Ascending aorta (tissue), 2 donors: ENCODE data around the gene SUSD3. TPM values are rescaled to one million over a fixed set of nuclear protein-coding genes. Genes with fewer than 3 reads are reported as not detected.

Source experiments
- DNase-seq, 2 donors: peaks; one replicate each; pipeline ENCODE4 v3.0.0-alpha.2; 2019; ENCODE audit warnings: low spot score in 2 of 2
- H3K27ac ChIP-seq, 2 donors: fragments of 200-600 bp; sonication (generic); one replicate each; pipeline ENCODE4 v1.5.1; 2016 to 2017; ENCODE audit warnings: mild to moderate bottlenecking in 1 of 2
- H3K27me3 ChIP-seq: fragments of 200-600 bp; sonication (generic); one replicate; pipeline ENCODE4 v1.5.1; 2017
- H3K36me3 ChIP-seq, 2 donors: fragments of 200-600 bp; sonication (generic); one replicate each; pipeline ENCODE4 v1.5.1; 2016
- H3K4me1 ChIP-seq, 2 donors: fragments of 200-600 bp; sonication (generic); one replicate each; pipeline ENCODE4 v1.5.1; 2016 to 2017; ENCODE audit warnings: mild to moderate bottlenecking in 1 of 2
- H3K4me3 ChIP-seq, 2 donors: fragments of 200-600 bp; sonication (generic); one replicate each; pipeline ENCODE4 v1.5.1; 2016 to 2017; ENCODE audit warnings: mild to moderate bottlenecking in 1 of 2
- H3K9me3 ChIP-seq, 2 donors: fragments of 200-600 bp; sonication (generic); one replicate each; pipeline ENCODE4 v1.5.1; 2016
- CTCF ChIP-seq, 3 experiments: fragments of 200-600 bp in 2 of 3; fragments of 450-650 bp in 1 of 3; sonication (generic) in 2 of 3; IDR thresholded peaks; one replicate each; pipeline ENCODE4 v1.5.1; 2016 to 2019; ENCODE audit warnings: antibody characterized with exemption in 3 of 3, mild to moderate bottlenecking in 1 of 3, moderate library complexity in 1 of 3
- intact Hi-C: fragments of 100-400 bp; cut with DNase I; formaldehyde crosslinking; loops from one replicate; pipeline ENCODE4 v1.15.1; 2023
- total RNA-seq: library from RNA; depleted of rRNA; stranded (reverse); fragments of >200 nt; gene quantifications from one replicate; pipeline ENCODE4 v1.1.0, GENCODE V29; 2016

Gene SUSD3
- total RNA-seq, 1 donor from 2014 or later: not detected

DNA sequence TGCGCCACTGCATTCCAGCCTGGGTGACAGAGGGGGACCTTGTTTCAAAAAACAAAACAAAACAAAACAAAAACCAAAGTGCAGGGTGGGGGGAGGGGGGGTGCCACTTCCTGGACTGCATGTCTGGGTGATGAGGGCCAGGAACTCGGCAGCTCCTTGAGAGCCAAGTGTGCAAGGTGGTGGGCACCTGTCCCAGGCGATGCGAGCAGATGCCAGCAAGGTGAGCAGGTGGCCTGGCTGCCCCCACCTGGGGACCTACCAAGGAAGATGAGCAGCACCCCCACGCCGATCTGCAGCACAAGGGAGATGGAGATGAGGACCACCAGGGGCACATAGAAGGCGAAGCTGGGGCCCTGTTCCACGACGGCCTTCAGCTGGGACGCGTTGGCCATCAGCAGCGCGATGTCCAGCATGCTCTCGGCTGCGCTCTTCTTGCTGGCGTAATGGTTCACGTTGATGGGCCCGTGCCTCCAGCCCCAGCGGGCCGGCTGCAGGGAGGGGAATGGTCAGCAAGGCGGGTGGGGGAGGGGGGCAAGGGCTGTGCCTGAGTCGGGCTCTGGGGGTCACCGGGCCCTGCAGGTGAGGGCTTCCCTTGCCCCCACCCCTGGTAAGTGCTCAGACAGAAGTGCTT lies 67.8 kb downstream of the SUSD3 start:
- DNase-seq: peak in 1 of 2 donors; percentile 57
- H3K27me3 ChIP-seq: no peaks in the 10 kb centered on the region
- TF ChIP-seq CTCF (IDR thresholded peaks at IDR 0.05): no peak
- H3K36me3 ChIP-seq: peaks cover 45 to 47% of the 10 kb centered on the region in 2 donors
- peak overlapping the region; percentile 78 to 99 for H3K27ac ChIP-seq
- H3K9me3 ChIP-seq: no peaks in the 10 kb centered on the region
- intact Hi-C loops: loop anchor here (10.0 kb wide), 1 partner anchor 451 kb away; the partner anchor contains the start of gene IPPK
- H3K4me1 ChIP-seq: peaks cover 31 to 48% of the 10 kb centered on the region in 2 donors
- H3K4me3 ChIP-seq: peak overlapping the region in 1 of 2 donors; percentile 23

GRCh38 chr9:93126825-93127368 lies 68.4 kb downstream of the SUSD3 start:
- Histone ChIP-seq H3K4me3 (peak overlapping the region in 1 of 2 donors; percentile 23), H3K4me1 (peaks cover 38 to 54% of the 10 kb centered on the region in 2 donors), H3K27me3 (no peaks in the 10 kb centered on the region), H3K36me3 (peaks cover 39 to 41% of the 10 kb centered on the region in 2 donors), H3K9me3 (no peaks in the 10 kb centered on the region), H3K27ac (peak overlapping the region; percentile 78 to 99)
- TF ChIP-seq CTCF (IDR thresholded peaks at IDR 0.05): no peak
- intact Hi-C loops: loop anchor here (10.0 kb wide), 1 partner anchor 452 kb away; the partner anchor contains the start of gene IPPK
- peak in 1 of 2 donors; percentile 83 for DNase-seq

DNA sequence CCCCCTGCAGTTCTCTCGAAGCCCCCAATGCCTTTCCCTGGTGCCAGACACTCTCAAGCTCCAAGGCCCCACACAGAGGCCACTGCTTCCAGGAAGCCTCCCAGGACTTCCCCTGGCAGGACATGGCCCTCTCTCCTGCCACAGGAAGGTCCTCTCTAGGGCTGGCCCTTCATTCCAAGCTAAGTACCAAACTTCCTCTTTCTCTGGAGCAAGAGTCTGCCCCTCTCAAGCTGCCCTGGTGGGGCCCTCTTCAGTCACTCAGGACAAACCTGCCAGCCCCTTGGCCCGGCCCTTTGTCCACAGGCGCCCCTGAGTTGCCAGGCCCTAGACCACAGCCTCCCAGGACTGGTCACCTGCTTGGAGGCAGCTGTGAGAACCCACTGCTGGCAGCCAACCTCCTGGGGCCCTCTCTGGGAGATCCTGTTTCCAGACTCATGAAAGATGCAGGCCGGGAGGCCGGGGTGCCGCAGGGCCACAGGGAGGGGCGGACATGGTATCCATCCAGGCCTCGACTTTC lies 69.0 kb downstream of the SUSD3 start:
- intact Hi-C loops: loop anchor here (10.0 kb wide), 1 partner anchor 453 kb away; the partner anchor contains the start of gene IPPK
- Histone ChIP-seq H3K36me3 (peaks cover 38 to 39% of the 10 kb centered on the region in 2 donors), H3K9me3 (no peaks in the 10 kb centered on the region), H3K27me3 (no peaks in the 10 kb centered on the region), H3K27ac (peak overlapping the region; percentile 78 to 99), H3K4me3 (peak overlapping the region in 1 of 2 donors; percentile 23), H3K4me1 (peaks cover 43 to 60% of the 10 kb centered on the region in 2 donors)
- TF ChIP-seq CTCF (IDR thresholded peaks at IDR 0.05): no peak
- peak in 1 of 2 donors; percentile 66 for DNase-seq

GRCh38 chr9:93128011-93128714 lies 69.7 kb downstream of the SUSD3 start:
- H3K4me3 ChIP-seq: no peak overlapping the region
- intact Hi-C loops: loop anchor here (10.0 kb wide), 1 partner anchor 453 kb away; the partner anchor contains the start of gene IPPK
- no peak for TF ChIP-seq CTCF (IDR thresholded peaks at IDR 0.05)
- H3K27me3 ChIP-seq: no peaks in the 10 kb centered on the region
- H3K9me3 ChIP-seq: no peaks in the 10 kb centered on the region
- H3K27ac ChIP-seq: peak overlapping the region; percentile 78 to 99
- peaks cover 43 to 61% of the 10 kb centered on the region in 2 donors for H3K4me1 ChIP-seq
- DNase-seq: no peak
- peaks cover 30 to 34% of the 10 kb centered on the region in 2 donors for H3K36me3 ChIP-seq

- no peak for TF ChIP-seq CTCF (IDR thresholded peaks at IDR 0.05)
- no peak overlapping the region for H3K4me3 ChIP-seq
- H3K36me3 ChIP-seq: peaks cover 24 to 28% of the 10 kb centered on the region in 2 donors
- H3K9me3 ChIP-seq: no peaks in the 10 kb centered on the region
- DNase-seq: no peak
- H3K4me1 ChIP-seq: peaks cover 43 to 61% of the 10 kb centered on the region in 2 donors
- intact Hi-C loops: loop anchor here (10.0 kb wide), 1 partner anchor 454 kb away; the partner anchor contains the start of gene IPPK
- H3K27ac ChIP-seq: peak overlapping the region; percentile 78 to 99
- no peaks in the 10 kb centered on the region for H3K27me3 ChIP-seq
Measured at GRCh38 chr9:93128715-93129224, 70.3 kb downstream of the SUSD3 start.
